ENCODE data around the gene LMBR1.
"Not testable (repeated sequence)": the region's sequence is repeated elsewhere in the genome, so short reads cannot be mapped to it uniquely, and the experiment has no call there.

LMBR1 gene

GRCh38 chr7:156906200-156906649 is 13.2 kb upstream of the LMBR1 start:
- no peak for DNase-seq

- DNase-seq: no peak
Observed at GRCh38 chr7:156903232-156903909, 10.4 kb upstream of the LMBR1 start.

- not testable (repeated sequence) for DNase-seq
Observed at GRCh38 chr7:156900093-156900492, 7.1 kb upstream of the LMBR1 start.

- peak; percentile 28 for DNase-seq
Observed at GRCh38 chr7:156898938-156899337, 6.0 kb upstream of the LMBR1 start.

- DNase-seq: no peak
Observed at GRCh38 chr7:156897673-156898072, 4.7 kb upstream of the LMBR1 start.

- no peak for DNase-seq
Observed at GRCh38 chr7:156896388-156897022, 3.5 kb upstream of the LMBR1 start.

GRCh38 chr7:156895024-156895780 is 2.2 kb upstream of the LMBR1 start:
- no peak for DNase-seq

- peak; percentile 60 for DNase-seq
Observed at GRCh38 chr7:156892081-156892800, 742 bp downstream of the LMBR1 start.

GRCh38 chr7:156889746-156890145 is 3.2 kb downstream of the LMBR1 start:
- no peak for DNase-seq

GRCh38 chr7:156889089-156889488 is 3.9 kb downstream of the LMBR1 start:
- no peak for DNase-seq

GRCh38 chr7:156886020-156886795 is 6.8 kb downstream of the LMBR1 start:
- no peak for DNase-seq

GRCh38 chr7:156881679-156882078 is 11.3 kb downstream of the LMBR1 start:
- no peak for DNase-seq

- DNase-seq: no peak
Observed at GRCh38 chr7:156875766-156876165, 17.2 kb downstream of the LMBR1 start.

GRCh38 chr7:156868363-156868762 is 24.6 kb downstream of the LMBR1 start:
- DNase-seq: not testable (repeated sequence)

- no peak for DNase-seq
Observed at GRCh38 chr7:156865493-156865892, 27.5 kb downstream of the LMBR1 start.

GRCh38 chr7:156862022-156862421 is 31.0 kb downstream of the LMBR1 start:
- DNase-seq: not testable (repeated sequence)

- no peak for DNase-seq
Observed at GRCh38 chr7:156861212-156861611, 31.8 kb downstream of the LMBR1 start.

GRCh38 chr7:156860099-156860498 is 32.9 kb downstream of the LMBR1 start:
- not testable (repeated sequence) for DNase-seq

GRCh38 chr7:156858523-156858922 is 34.5 kb downstream of the LMBR1 start:
- DNase-seq: no peak

- no peak for DNase-seq
Observed at GRCh38 chr7:156857757-156858156, 35.2 kb downstream of the LMBR1 start.

GRCh38 chr7:156854654-156855053 is 38.3 kb downstream of the LMBR1 start:
- DNase-seq: no peak

- DNase-seq: no peak
Observed at GRCh38 chr7:156848979-156849378, 44.0 kb downstream of the LMBR1 start.
